IMR-90 (cell line): ENCODE results near the gene CYFIP1. TPM values are rescaled to one million over a fixed set of nuclear protein-coding genes. Genes with fewer than 3 reads are reported as not detected.

Source experiments
- ATAC-seq: fragments of 200-7000 bp; cut with Tn5 transposase; 2 replicates; pipeline ENCODE4 v1.9.1; 2020; ENCODE audit warnings: low read depth, mild to moderate bottlenecking, moderate library complexity
- BruUV-seq: library from RNA; stranded (reverse); fragments of 400-500 nt; replicated peaks from 2 replicates; lab custom pipeline; 2021; lab: Mats Ljungman, UMichigan
- CTCF ChIA-PET: fragments of 300-600 bp; formaldehyde crosslinking; extraction: SDS; loops from one replicate; lab custom pipeline; 2021; ENCODE audit warnings: antibody characterized with exemption; lab: Yijun Ruan, JAX
- POLR2A ChIA-PET: fragments of 300-600 bp; sonication (Branson Sonifier 250); formaldehyde crosslinking; loops from one replicate; lab custom pipeline; 2022; ENCODE audit warnings: antibody characterized with exemption; ENCODE audit not compliant: unreplicated experiment; lab: Charles Lee
- DNase-seq: peaks from one replicate; pipeline ENCODE4 v3.0.0; 2013
- H2AFZ ChIP-seq: replicated peaks from 2 replicates; pipeline ENCODE3; 2013; ENCODE audit warnings: low read length, mild to moderate bottlenecking; ENCODE audit not compliant: poor library complexity
- H2AK5ac ChIP-seq: 2 replicates; pipeline ENCODE4 v1.6.1; 2013; ENCODE audit warnings: low read depth, low read length, inconsistent platforms
- H2AK9ac ChIP-seq: replicated peaks from 2 replicates; pipeline ENCODE3; 2013; ENCODE audit warnings: mild to moderate bottlenecking, low read depth, low read length, moderate library complexity; ENCODE audit not compliant: poor library complexity
- H2BK120ac ChIP-seq: 2 replicates; pipeline ENCODE4 v1.6.1; 2013; ENCODE audit warnings: low read depth, low read length, inconsistent platforms
- H2BK15ac ChIP-seq: 3 replicates; pipeline ENCODE4 v1.6.1; 2013; ENCODE audit warnings: low read depth, low read length, inconsistent platforms
- H2BK20ac ChIP-seq: 2 replicates; pipeline ENCODE4 v1.6.1; 2013; ENCODE audit warnings: low read depth, mild to moderate bottlenecking, inconsistent platforms, low read length, moderate library complexity
- H2BK5ac ChIP-seq: 2 replicates; pipeline ENCODE4 v1.6.1; 2013; ENCODE audit warnings: mild to moderate bottlenecking, low read depth, low read length, inconsistent platforms; ENCODE audit not compliant: poor library complexity, severe bottlenecking
- H3K14ac ChIP-seq: replicated peaks from 2 replicates; pipeline ENCODE4 v1.6.1; 2013; ENCODE audit warnings: low read depth, low read length, inconsistent platforms
- H3K18ac ChIP-seq: 2 replicates; pipeline ENCODE4 v1.6.1; 2013; ENCODE audit warnings: low read depth, low read length, control low read depth
- H3K23ac ChIP-seq: 2 replicates; pipeline ENCODE4 v1.6.1; 2013; ENCODE audit warnings: low read depth, low read length, inconsistent platforms
- H3K27ac ChIP-seq: 2 replicates; pipeline ENCODE4 v1.5.1; 2013; ENCODE audit warnings: mild to moderate bottlenecking, control low read depth, low read length; ENCODE audit not compliant: insufficient read depth
- H3K27me3 ChIP-seq: 2 replicates; pipeline ENCODE4 v1.6.1; 2013; ENCODE audit warnings: low read length; ENCODE audit not compliant: control insufficient read depth, insufficient read depth
- H3K36me3 ChIP-seq: 2 replicates; pipeline ENCODE4 v1.6.1; 2013; ENCODE audit warnings: low read length, mixed read lengths; ENCODE audit not compliant: control insufficient read depth, insufficient read depth
- H3K4ac ChIP-seq: 2 replicates; pipeline ENCODE4 v1.6.1; 2013; ENCODE audit warnings: low read depth, low read length, inconsistent platforms
- H3K4me1 ChIP-seq: 2 replicates; pipeline ENCODE4 v1.6.1; 2013; ENCODE audit warnings: low read length, mixed read lengths; ENCODE audit not compliant: control insufficient read depth, insufficient read depth
- H3K4me2 ChIP-seq: 2 replicates; pipeline ENCODE4 v1.6.1; 2013; ENCODE audit warnings: low read depth, mild to moderate bottlenecking, control low read depth, low read length, moderate library complexity
- H3K4me3 ChIP-seq: 2 replicates; pipeline ENCODE4 v1.5.1; 2013; ENCODE audit warnings: low read depth, mild to moderate bottlenecking, control low read depth, low read length, moderate library complexity; ENCODE audit not compliant: insufficient read depth
- H3K56ac ChIP-seq: 2 replicates; pipeline ENCODE4 v1.6.1; 2013; ENCODE audit warnings: low read length, inconsistent platforms; ENCODE audit not compliant: insufficient read depth; ENCODE audit errors: extremely low read depth
- H3K79me1 ChIP-seq, 2 experiments: 2 replicates each; pipeline ENCODE4 v1.6.1; 2013; ENCODE audit warnings: low read length in 2 of 2, inconsistent platforms in 1 of 2, low read depth in 1 of 2
- H3K9ac ChIP-seq: 2 replicates; pipeline ENCODE4 v1.6.1; 2013; ENCODE audit warnings: low read depth, low read length, control low read depth
- H3K9me1 ChIP-seq: 2 replicates; pipeline ENCODE4 v1.6.1; 2013; ENCODE audit warnings: low read length, inconsistent platforms; ENCODE audit not compliant: insufficient read depth
- H3K9me3 ChIP-seq: 2 replicates; pipeline ENCODE4 v1.6.1; 2013; ENCODE audit warnings: low read length; ENCODE audit not compliant: control insufficient read depth, insufficient read depth
- H4K20me1 ChIP-seq: 2 replicates; pipeline ENCODE4 v1.6.1; 2013; ENCODE audit warnings: low read length, inconsistent platforms; ENCODE audit not compliant: insufficient read depth
- H4K5ac ChIP-seq: 2 replicates; pipeline ENCODE4 v1.6.1; 2013; ENCODE audit warnings: mild to moderate bottlenecking, low read depth, low read length, control low read depth
- H4K8ac ChIP-seq, 2 experiments: 2 replicates each; pipeline ENCODE4 v1.6.1; 2013; ENCODE audit warnings: low read depth in 2 of 2, low read length in 2 of 2, control low read depth in 1 of 2, inconsistent platforms in 1 of 2
- H4K91ac ChIP-seq: 2 replicates; pipeline ENCODE4 v1.6.1; 2013; ENCODE audit warnings: low read depth, low read length, inconsistent platforms; ENCODE audit not compliant: insufficient read depth
- BHLHE40 ChIP-seq: fragments of 150-350 bp; IDR thresholded peaks from 2 replicates; pipeline ENCODE4 v1.6.1; 2016; ENCODE audit warnings: mild to moderate bottlenecking, low read depth, low read length
- CEBPB ChIP-seq: IDR thresholded peaks from 2 replicates; pipeline ENCODE4 v1.6.1; 2012; ENCODE audit warnings: low read depth, low read length, improper control_type of control experiment
- CHD1 ChIP-seq: IDR thresholded peaks from 2 replicates; pipeline ENCODE4 v1.6.1; 2012; ENCODE audit warnings: low read depth, low read length, improper control_type of control experiment
- CTCF ChIP-seq: conservative IDR thresholded peaks from 2 replicates; pipeline ENCODE4 v1.5.1; 2012; ENCODE audit warnings: mild to moderate bottlenecking, low read depth, low read length, improper control_type of control experiment
- ELK1 ChIP-seq: fragments of 150-350 bp; IDR thresholded peaks from 2 replicates; pipeline ENCODE4 v1.6.1; 2016; ENCODE audit warnings: low read depth, mild to moderate bottlenecking, low read length, moderate library complexity, borderline replicate concordance
- MAFK ChIP-seq: IDR thresholded peaks from 2 replicates; pipeline ENCODE4 v1.6.1; 2012; ENCODE audit warnings: low read depth, low read length, improper control_type of control experiment
- NFE2L2 ChIP-seq: fragments of 150-350 bp; IDR thresholded peaks from 2 replicates; pipeline ENCODE4 v1.6.1; 2016; ENCODE audit warnings: low read depth, mild to moderate bottlenecking, low read length
- POLR2A ChIP-seq: IDR thresholded peaks from 2 replicates; pipeline ENCODE4 v1.6.1; 2012; ENCODE audit warnings: mild to moderate bottlenecking, low read depth, low read length
- RAD21 ChIP-seq: IDR thresholded peaks from 2 replicates; pipeline ENCODE4 v1.6.1; 2012; ENCODE audit warnings: low read length, improper control_type of control experiment
- RCOR1 ChIP-seq: IDR thresholded peaks from 2 replicates; pipeline ENCODE4 v1.6.1; 2012; ENCODE audit warnings: mild to moderate bottlenecking, low read length, improper control_type of control experiment; ENCODE audit not compliant: insufficient replicate concordance
- SMC3 ChIP-seq: fragments of 150-350 bp; IDR thresholded peaks from 2 replicates; pipeline ENCODE4 v1.6.1; 2016; ENCODE audit warnings: low read depth, mild to moderate bottlenecking, antibody characterized with exemption, low read length, moderate library complexity
- WGBS, 2 experiments: methylation state at CpG; one replicate each; pipeline versions ENCODE4 v1.1.5 to v1.1.7; 2013; ENCODE audit warnings: missing lambda C conversion rate in 2 of 2; ENCODE audit not compliant: insufficient read length in 1 of 2; ENCODE audit errors: extremely low coverage in 2 of 2; 5-methylcytosine and 5-hydroxymethylcytosine counted together
- dilution Hi-C: fragments of 300-500 bp; cut with HindIII; formaldehyde crosslinking; loops from one replicate; pipeline ENCODE4 v1.14.3; 2018; ENCODE audit warnings: low sequenced_read_pairs; ENCODE audit not compliant: unreplicated experiment
- in situ Hi-C: fragments of 300-500 bp; cut with MboI; formaldehyde crosslinking; loops from 3 replicates; pipeline ENCODE4 v1.14.3; 2019; ENCODE audit warnings: low sequenced_read_pairs, inconsistent platforms, mixed read lengths
- intact Hi-C: fragments of 100-400 bp; cut with micrococcal nuclease; formaldehyde crosslinking; loops from 2 replicates; pipeline ENCODE4 v1.10.0; 2022
- polyA plus RNA-seq, 3 experiments: library from polyadenylated mRNA; depleted of rRNA; stranded (reverse); fragments of >200 nt; gene quantifications; 2 replicates each; pipeline ENCODE4 v1.2.3, GENCODE V29; 2012; ENCODE audit warnings: low replicate concordance in 1 of 3
- total RNA-seq: library from RNA; depleted of rRNA; stranded (reverse); fragments of >200 nt; gene quantifications from 2 replicates; pipeline ENCODE4 v1.2.3, GENCODE V29; 2012

The CYFIP1 gene
- total and polyA plus RNA-seq, 2 of the 4 experiments (the other 2 are of a cell fraction) = 58.4 to 163 TPM

DNA sequence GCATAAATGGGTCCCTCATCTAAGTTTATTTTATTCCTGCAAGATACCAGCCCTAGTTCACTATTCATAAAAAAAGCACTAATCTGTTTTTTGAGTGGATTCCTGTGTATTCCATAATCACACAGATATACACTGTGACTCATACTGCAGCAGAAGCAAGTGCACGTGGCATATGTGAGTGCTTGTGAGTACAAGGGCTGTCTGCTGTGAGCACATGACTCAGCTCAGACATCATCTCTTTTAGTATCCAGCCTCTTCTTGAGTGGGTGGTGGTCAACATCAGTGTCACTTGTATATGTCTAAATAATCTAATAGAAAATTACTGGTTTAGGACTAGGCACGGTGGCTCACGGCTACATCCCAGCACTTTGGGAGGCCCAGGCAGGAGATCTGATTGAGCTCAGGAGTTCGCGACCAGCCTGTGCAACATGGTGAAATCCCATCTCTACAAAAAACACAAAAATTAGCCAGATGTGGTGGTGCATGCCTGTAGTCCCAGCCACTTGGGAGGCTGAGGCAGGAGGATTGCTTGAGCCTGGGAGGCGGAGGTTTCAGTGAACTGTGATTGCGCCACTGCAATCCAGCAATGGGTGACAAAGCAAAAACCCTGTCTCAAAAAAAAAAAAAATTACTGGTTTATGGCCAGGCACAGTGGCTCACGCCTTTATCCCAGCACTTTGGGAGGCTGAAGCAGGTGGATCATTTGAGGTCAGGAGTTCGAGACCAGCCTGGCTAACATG lies 91.9 kb downstream of the CYFIP1 start (continued):
- TF ChIP-seq SMC3 = no peak

GRCh38 chr15:22887157-22887951 lies 92.8 kb downstream of the CYFIP1 start:
- H4K5ac ChIP-seq = no peak overlapping the region
- WGBS, 2 experiments = 93% methylated on average over 2 of the region's 14 CpGs; no CpG with 5 or more reads in 1 of the 2 experiments
- H3K4me3 ChIP-seq = no peak overlapping the region
- H4K8ac ChIP-seq = peak overlapping the region in 1 of 2 experiments; percentile 37; a peak in 1 of 4 replicates
- H3K27me3 ChIP-seq = no peaks in the 10 kb centered on the region
- peak overlapping the region; percentile 73 for H3K27ac ChIP-seq
- POLR2A ChIA-PET = no interaction called here
- dilution Hi-C loops (no loop called here), in situ Hi-C loops (no loop called here), intact Hi-C loops (loop anchor here (5.0 kb wide), 1 partner anchor 50 kb away; the partner anchor contains the start of gene NIPA2)
- CTCF ChIA-PET = interaction anchor here (1.0 kb wide), 1 partner anchor 77 kb away, joined by 3 read pairs; no protein-coding TSS in a partner anchor
- H3K23ac ChIP-seq = peak overlapping the region; percentile 67; the same call in 1 of the 2 replicates
- peak overlapping the region; percentile 59 for H2BK5ac ChIP-seq
- peak overlapping the region; percentile 47; the same call in 1 of the 2 replicates for H3K14ac ChIP-seq
- H3K9ac ChIP-seq = no peak overlapping the region
- peak overlapping the region; percentile 3; the same call in 1 of the 2 replicates for H3K4me2 ChIP-seq
- H2AK9ac ChIP-seq = peak overlapping the region; percentile 38
- H3K56ac ChIP-seq = peak overlapping the region; percentile 50; the same call in 1 of the 2 replicates
- H2BK120ac ChIP-seq = peak overlapping the region; percentile 21; the same call in 1 of the 2 replicates
- peak overlapping the region; percentile 47 for H3K4ac ChIP-seq
- peaks cover 9 to 27% of the 10 kb centered on the region in 2 experiments; a peak in 3 of 4 replicates for H3K79me1 ChIP-seq
- peaks cover 20% of the 10 kb centered on the region for H3K36me3 ChIP-seq
- no peak overlapping the region for H2AFZ ChIP-seq
- peaks cover 11% of the 10 kb centered on the region for H3K9me1 ChIP-seq
- H2BK15ac ChIP-seq = peak overlapping the region; percentile 5; the same call in 1 of the 3 replicates
- peak overlapping the region; percentile 10; the same call in 1 of the 2 replicates for H2BK20ac ChIP-seq
- peaks cover 16% of the 10 kb centered on the region for H4K20me1 ChIP-seq
- H3K9me3 ChIP-seq = no peaks in the 10 kb centered on the region
- peak overlapping the region; percentile 44; the same call in 1 of the 2 replicates for H4K91ac ChIP-seq
- H3K18ac ChIP-seq = peak overlapping the region; percentile 8
- no TSS peak for BruUV-seq
- H2AK5ac ChIP-seq = peak overlapping the region; percentile 69
- peaks cover 7% of the 10 kb centered on the region for H3K4me1 ChIP-seq
- peak; percentile 94 for DNase-seq
- ATAC-seq = peak; percentile 59
- TF ChIP-seq RCOR1 = peak; percentile 12
- no peak for TF ChIP-seq ELK1
- TF ChIP-seq MAFK = no peak
- no peak for TF ChIP-seq RAD21
- TF ChIP-seq SMC3 = no peak
- TF ChIP-seq BHLHE40 = no peak
- TF ChIP-seq CTCF = no peak
- no peak for TF ChIP-seq NFE2L2
- no peak; the same call in 1 of the 2 replicates for TF ChIP-seq CHD1
- TF ChIP-seq POLR2A = peak; percentile 42; the same call in 1 of the 2 replicates
- no peak for TF ChIP-seq CEBPB
